HEK293 (cell line): ENCODE results near the gene PAX9.

ENCODE experiments used
- CTCF ChIA-PET: fragments of 350-600 bp; formaldehyde crosslinking; extraction: SDS; loops from one replicate; lab custom pipeline; 2021; ENCODE audit warnings: antibody characterized with exemption; lab: Yijun Ruan, JAX
- POLR2A ChIA-PET: fragments of 300-600 bp; formaldehyde crosslinking; extraction: SDS; loops from one replicate; lab custom pipeline; 2020; ENCODE audit warnings: antibody characterized with exemption, inconsistent platforms; lab: Yijun Ruan, JAX
- H3K27ac ChIP-seq: fragments of 200-500 bp; sonication (Bioruptor generic); 2 replicates; pipeline ENCODE4 v1.5.1; 2014; ENCODE audit warnings: low read depth, low read length, control low read depth, inconsistent platforms; ENCODE audit errors: extremely low read depth
- H3K36me3 ChIP-seq, 2 experiments: fragments of 200-500 bp in 1 of 2; sonication (Bioruptor generic) in 1 of 2; 1 replicate in 1 of 2; 2 replicates in 1 of 2; pipeline ENCODE4 v1.5.1; 2014 to 2017; ENCODE audit warnings: inconsistent platforms in 2 of 2, low read length in 2 of 2; ENCODE audit not compliant: control insufficient read depth in 2 of 2, insufficient read depth in 1 of 2
- H3K4me1 ChIP-seq: fragments of 200-500 bp; sonication (Bioruptor generic); 2 replicates; pipeline ENCODE4 v1.5.1; 2014; ENCODE audit warnings: mild to moderate bottlenecking, low read length, inconsistent platforms; ENCODE audit not compliant: control insufficient read depth, insufficient read depth
- H3K4me3 ChIP-seq: 2 replicates; pipeline ENCODE4 v1.5.1; 2011; ENCODE audit warnings: low read depth, mild to moderate bottlenecking, control low read depth, low read length, moderate library complexity
- H3K9me3 ChIP-seq: fragments of 200-500 bp; sonication (Bioruptor generic); 2 replicates; pipeline ENCODE4 v1.5.1; 2014; ENCODE audit warnings: low read depth, low read length, inconsistent platforms; ENCODE audit not compliant: control insufficient read depth, insufficient read depth
- BCL11A ChIP-seq: fragments of 450-650 bp; formaldehyde crosslinking; IDR thresholded peaks from 2 replicates; pipeline ENCODE4 v1.5.1; 2016; ENCODE audit warnings: low read depth, missing biosample characterization, missing genetic modification characterization
- FEZF1 ChIP-seq: fragments of 450-650 bp; formaldehyde crosslinking; IDR thresholded peaks from 2 replicates; pipeline ENCODE4 v1.5.1; 2016; ENCODE audit warnings: missing biosample characterization, missing genetic modification characterization
- HOXD13 ChIP-seq: sonication (generic); formaldehyde crosslinking; IDR thresholded peaks from 2 replicates; pipeline ENCODE4 v1.8.0; 2022; ENCODE audit warnings: missing genetic modification reagents, borderline replicate concordance
- KLF10 ChIP-seq: fragments of 450-650 bp; IDR thresholded peaks from 2 replicates; pipeline ENCODE4 v1.5.1; 2018; ENCODE audit warnings: missing biosample characterization, mild to moderate bottlenecking, missing genetic modification characterization
- OSR2 ChIP-seq: fragments of 450-650 bp; formaldehyde crosslinking; IDR thresholded peaks from 2 replicates; pipeline ENCODE4 v1.5.1; 2016; ENCODE audit warnings: missing biosample characterization, missing genetic modification characterization
- PRDM1 ChIP-seq: fragments of 450-650 bp; formaldehyde crosslinking; IDR thresholded peaks from 2 replicates; pipeline ENCODE4; 2016; ENCODE audit warnings: missing biosample characterization, missing genetic modification characterization
- SP7 ChIP-seq: fragments of 450-650 bp; formaldehyde crosslinking; IDR thresholded peaks from 2 replicates; pipeline ENCODE4 v1.5.1; 2016; ENCODE audit warnings: missing biosample characterization, missing genetic modification characterization
- WT1 ChIP-seq: fragments of 450-650 bp; formaldehyde crosslinking; IDR thresholded peaks from 2 replicates; pipeline ENCODE4 v1.5.1; 2016; ENCODE audit warnings: missing biosample characterization, missing genetic modification characterization
- ZBTB17 ChIP-seq: fragments of 450-650 bp; formaldehyde crosslinking; IDR thresholded peaks from 2 replicates; pipeline ENCODE4 v1.5.1; 2016; ENCODE audit warnings: missing biosample characterization, missing genetic modification characterization
- ZBTB7A ChIP-seq: fragments of 450-650 bp; formaldehyde crosslinking; IDR thresholded peaks from 2 replicates; pipeline ENCODE4 v1.5.1; 2016; ENCODE audit warnings: low read depth, missing biosample characterization, missing genetic modification characterization
- ZNF132 ChIP-seq: fragments of 450-650 bp; formaldehyde crosslinking; IDR thresholded peaks from 2 replicates; pipeline ENCODE4 v1.5.1; 2017; ENCODE audit warnings: missing biosample characterization, missing genetic modification characterization, borderline replicate concordance
- ZNF140 ChIP-seq: fragments of 450-650 bp; formaldehyde crosslinking; IDR thresholded peaks from 2 replicates; pipeline ENCODE4 v1.5.1; 2016; ENCODE audit warnings: missing biosample characterization, missing genetic modification characterization
- ZNF157 ChIP-seq: fragments of 450-650 bp; formaldehyde crosslinking; IDR thresholded peaks from 2 replicates; pipeline ENCODE4 v1.5.1; 2016; ENCODE audit warnings: missing biosample characterization, missing genetic modification characterization
- ZNF214 ChIP-seq: fragments of 450-650 bp; formaldehyde crosslinking; IDR thresholded peaks from 2 replicates; pipeline ENCODE4 v1.5.1; 2017; ENCODE audit warnings: missing biosample characterization, mild to moderate bottlenecking, missing genetic modification characterization, borderline replicate concordance
- ZNF223 ChIP-seq: fragments of 450-650 bp; formaldehyde crosslinking; IDR thresholded peaks from 2 replicates; pipeline ENCODE4 v1.5.1; 2016; ENCODE audit warnings: missing biosample characterization, missing genetic modification characterization
- ZNF335 ChIP-seq: fragments of 450-650 bp; formaldehyde crosslinking; conservative IDR thresholded peaks from 2 replicates; pipeline ENCODE4 v1.5.1; 2016; ENCODE audit warnings: missing biosample characterization, missing genetic modification characterization
- ZNF416 ChIP-seq: fragments of 450-650 bp; formaldehyde crosslinking; IDR thresholded peaks from 2 replicates; pipeline ENCODE4 v1.5.1; 2016; ENCODE audit warnings: missing biosample characterization, missing genetic modification characterization
- ZNF658 ChIP-seq: fragments of 450-650 bp; formaldehyde crosslinking; IDR thresholded peaks from 2 replicates; pipeline ENCODE4; 2016; ENCODE audit warnings: missing biosample characterization, missing genetic modification characterization
- ZNF768 ChIP-seq: fragments of 450-650 bp; formaldehyde crosslinking; IDR thresholded peaks from 2 replicates; pipeline ENCODE4 v1.5.1; 2018; ENCODE audit warnings: missing biosample characterization, mild to moderate bottlenecking, missing genetic modification characterization
- ZNF843 ChIP-seq: fragments of 450-650 bp; formaldehyde crosslinking; IDR thresholded peaks from 2 replicates; pipeline ENCODE4 v1.5.1; 2016; ENCODE audit warnings: missing biosample characterization, missing genetic modification characterization
- ZSCAN23 ChIP-seq: fragments of 450-650 bp; formaldehyde crosslinking; IDR thresholded peaks from 2 replicates; pipeline ENCODE4 v1.5.1; 2016; ENCODE audit warnings: missing biosample characterization, missing genetic modification characterization
- TF ChIP-seq, protein P1 (sequence below): fragments of 450-650 bp; formaldehyde crosslinking; IDR thresholded peaks from 2 replicates; pipeline ENCODE4 v1.5.1; 2017; ENCODE audit warnings: missing biosample characterization, mild to moderate bottlenecking, missing genetic modification characterization, moderate library complexity
- TF ChIP-seq, protein P2 (sequence below): fragments of 450-650 bp; formaldehyde crosslinking; IDR thresholded peaks from 2 replicates; pipeline ENCODE4 v1.5.1; 2017; ENCODE audit warnings: missing biosample characterization, missing genetic modification characterization
- TF ChIP-seq, protein P3 (sequence below): fragments of 450-650 bp; formaldehyde crosslinking; IDR thresholded peaks from 2 replicates; pipeline ENCODE4 v1.5.1; 2016; ENCODE audit warnings: missing biosample characterization, missing genetic modification characterization
- TF ChIP-seq, protein P4 (sequence below): fragments of 450-650 bp; IDR thresholded peaks from 2 replicates; pipeline ENCODE4 v1.5.1; 2018; ENCODE audit warnings: missing biosample characterization, missing genetic modification characterization
- TF ChIP-seq, protein P5 (sequence below): fragments of 450-650 bp; IDR thresholded peaks from 2 replicates; pipeline ENCODE4 v1.5.1; 2018; ENCODE audit warnings: missing biosample characterization, mild to moderate bottlenecking, missing genetic modification characterization
- TF ChIP-seq, protein P6 (sequence below): fragments of 450-650 bp; formaldehyde crosslinking; IDR thresholded peaks from 2 replicates; pipeline ENCODE4 v1.5.1; 2017; ENCODE audit warnings: missing biosample characterization, missing genetic modification characterization
- TF ChIP-seq, protein P7 (sequence below): fragments of 450-650 bp; formaldehyde crosslinking; IDR thresholded peaks from 2 replicates; pipeline ENCODE4 v1.5.1; 2016; ENCODE audit warnings: missing biosample characterization, missing genetic modification characterization

PAX9 gene

DNA sequence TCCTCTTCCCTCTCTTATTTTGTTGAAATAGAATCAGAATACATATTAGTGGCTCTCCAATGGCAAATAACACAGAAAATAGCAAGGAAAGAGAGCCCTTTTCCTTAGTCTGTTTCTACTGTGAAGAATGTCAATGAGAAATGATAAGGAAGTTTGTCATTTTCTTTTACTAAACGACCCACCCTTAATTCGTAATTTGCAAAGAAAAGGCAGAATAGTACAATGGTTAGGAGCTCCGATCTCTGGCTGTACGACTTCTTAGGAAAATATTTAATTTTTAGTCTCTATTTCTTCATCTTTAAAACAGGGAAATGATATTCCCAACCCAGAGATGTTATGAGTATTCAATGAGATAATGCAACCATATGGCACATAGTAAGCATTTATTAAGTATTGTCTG, 6.0 kb downstream of the PAX9 start (continued):
- TF ChIP-seq ZNF658 (tag by site-specific recombination) (no peak), HOXD13 (CRISPR knock-in tag) (no peak), ZBTB7A (tag by site-specific recombination) (no peak), KLF10 (tag by site-specific recombination) (no peak), ZNF768 (tag by site-specific recombination) (no peak), ZNF140 (no peak)

DNA sequence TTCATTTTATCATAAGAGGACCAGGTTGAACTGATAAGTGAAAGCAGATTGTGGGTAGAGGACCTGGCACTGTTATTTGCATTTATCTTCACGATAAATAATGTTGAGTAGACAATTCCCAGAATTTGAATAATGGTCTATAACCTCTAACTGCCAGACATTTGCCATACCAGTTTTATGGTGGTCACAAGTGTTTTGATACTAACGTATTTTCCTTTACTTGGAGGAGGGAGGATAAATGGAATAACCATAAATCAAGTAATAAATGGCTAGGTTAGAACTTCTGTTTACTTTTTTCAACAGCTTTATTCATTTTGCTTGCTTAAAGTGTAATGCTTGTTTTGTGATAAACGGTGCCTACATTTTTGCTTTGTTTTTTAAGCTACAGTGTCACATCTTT, 9.5 kb downstream of the PAX9 start:
- H3K4me3 ChIP-seq: no peak overlapping the region
- no peak overlapping the region for H3K27ac ChIP-seq
- no peaks in the 10 kb centered on the region for H3K9me3 ChIP-seq
- POLR2A ChIA-PET: no interaction called here
- peaks cover under 1 to 14% of the 10 kb centered on the region in 2 experiments for H3K36me3 ChIP-seq
- CTCF ChIA-PET: interaction anchor here (0.6 to 1.2 kb wide), 2 partner anchors 15 to 53 kb away, joined by 3 to 4 read pairs; no protein-coding TSS in a partner anchor
- H3K4me1 ChIP-seq: peaks cover 9% of the 10 kb centered on the region
- TF ChIP-seq ZNF132 (tag by site-specific recombination): no peak
- peak; percentile 70 for TF ChIP-seq ZNF843 (tag by site-specific recombination)
- TF ChIP-seq OSR2 (tag by site-specific recombination): peak; percentile 78
- TF ChIP-seq, protein P1, sequence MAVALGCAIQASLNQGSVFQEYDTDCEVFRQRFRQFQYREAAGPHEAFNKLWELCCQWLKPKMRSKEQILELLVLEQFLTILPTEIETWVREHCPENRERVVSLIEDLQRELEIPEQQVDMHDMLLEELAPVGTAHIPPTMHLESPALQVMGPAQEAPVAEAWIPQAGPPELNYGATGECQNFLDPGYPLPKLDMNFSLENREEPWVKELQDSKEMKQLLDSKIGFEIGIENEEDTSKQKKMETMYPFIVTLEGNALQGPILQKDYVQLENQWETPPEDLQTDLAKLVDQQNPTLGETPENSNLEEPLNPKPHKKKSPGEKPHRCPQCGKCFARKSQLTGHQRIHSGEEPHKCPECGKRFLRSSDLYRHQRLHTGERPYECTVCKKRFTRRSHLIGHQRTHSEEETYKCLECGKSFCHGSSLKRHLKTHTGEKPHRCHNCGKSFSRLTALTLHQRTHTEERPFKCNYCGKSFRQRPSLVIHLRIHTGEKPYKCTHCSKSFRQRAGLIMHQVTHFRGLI (tag by site-specific recombination): no peak
- TF ChIP-seq ZSCAN23 (tag by site-specific recombination): no peak
- TF ChIP-seq, protein P2, sequence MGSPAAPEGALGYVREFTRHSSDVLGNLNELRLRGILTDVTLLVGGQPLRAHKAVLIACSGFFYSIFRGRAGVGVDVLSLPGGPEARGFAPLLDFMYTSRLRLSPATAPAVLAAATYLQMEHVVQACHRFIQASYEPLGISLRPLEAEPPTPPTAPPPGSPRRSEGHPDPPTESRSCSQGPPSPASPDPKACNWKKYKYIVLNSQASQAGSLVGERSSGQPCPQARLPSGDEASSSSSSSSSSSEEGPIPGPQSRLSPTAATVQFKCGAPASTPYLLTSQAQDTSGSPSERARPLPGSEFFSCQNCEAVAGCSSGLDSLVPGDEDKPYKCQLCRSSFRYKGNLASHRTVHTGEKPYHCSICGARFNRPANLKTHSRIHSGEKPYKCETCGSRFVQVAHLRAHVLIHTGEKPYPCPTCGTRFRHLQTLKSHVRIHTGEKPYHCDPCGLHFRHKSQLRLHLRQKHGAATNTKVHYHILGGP (tag by site-specific recombination): peak; percentile 50; the same call in 1 of the 2 replicates
- no peak for TF ChIP-seq PRDM1
- TF ChIP-seq FEZF1 (tag by site-specific recombination): peak; percentile 7; the same call in 1 of the 2 replicates
- TF ChIP-seq ZBTB17: peak; percentile 54
- TF ChIP-seq, protein P3, sequence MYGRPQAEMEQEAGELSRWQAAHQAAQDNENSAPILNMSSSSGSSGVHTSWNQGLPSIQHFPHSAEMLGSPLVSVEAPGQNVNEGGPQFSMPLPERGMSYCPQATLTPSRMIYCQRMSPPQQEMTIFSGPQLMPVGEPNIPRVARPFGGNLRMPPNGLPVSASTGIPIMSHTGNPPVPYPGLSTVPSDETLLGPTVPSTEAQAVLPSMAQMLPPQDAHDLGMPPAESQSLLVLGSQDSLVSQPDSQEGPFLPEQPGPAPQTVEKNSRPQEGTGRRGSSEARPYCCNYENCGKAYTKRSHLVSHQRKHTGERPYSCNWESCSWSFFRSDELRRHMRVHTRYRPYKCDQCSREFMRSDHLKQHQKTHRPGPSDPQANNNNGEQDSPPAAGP: no peak
- peak; percentile 97 for TF ChIP-seq WT1
- TF ChIP-seq, protein P4, sequence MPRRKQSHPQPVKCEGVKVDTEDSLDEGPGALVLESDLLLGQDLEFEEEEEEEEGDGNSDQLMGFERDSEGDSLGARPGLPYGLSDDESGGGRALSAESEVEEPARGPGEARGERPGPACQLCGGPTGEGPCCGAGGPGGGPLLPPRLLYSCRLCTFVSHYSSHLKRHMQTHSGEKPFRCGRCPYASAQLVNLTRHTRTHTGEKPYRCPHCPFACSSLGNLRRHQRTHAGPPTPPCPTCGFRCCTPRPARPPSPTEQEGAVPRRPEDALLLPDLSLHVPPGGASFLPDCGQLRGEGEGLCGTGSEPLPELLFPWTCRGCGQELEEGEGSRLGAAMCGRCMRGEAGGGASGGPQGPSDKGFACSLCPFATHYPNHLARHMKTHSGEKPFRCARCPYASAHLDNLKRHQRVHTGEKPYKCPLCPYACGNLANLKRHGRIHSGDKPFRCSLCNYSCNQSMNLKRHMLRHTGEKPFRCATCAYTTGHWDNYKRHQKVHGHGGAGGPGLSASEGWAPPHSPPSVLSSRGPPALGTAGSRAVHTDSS (tag by site-specific recombination): no peak
- no peak for TF ChIP-seq ZNF223 (tag by site-specific recombination)
- TF ChIP-seq, protein P5, sequence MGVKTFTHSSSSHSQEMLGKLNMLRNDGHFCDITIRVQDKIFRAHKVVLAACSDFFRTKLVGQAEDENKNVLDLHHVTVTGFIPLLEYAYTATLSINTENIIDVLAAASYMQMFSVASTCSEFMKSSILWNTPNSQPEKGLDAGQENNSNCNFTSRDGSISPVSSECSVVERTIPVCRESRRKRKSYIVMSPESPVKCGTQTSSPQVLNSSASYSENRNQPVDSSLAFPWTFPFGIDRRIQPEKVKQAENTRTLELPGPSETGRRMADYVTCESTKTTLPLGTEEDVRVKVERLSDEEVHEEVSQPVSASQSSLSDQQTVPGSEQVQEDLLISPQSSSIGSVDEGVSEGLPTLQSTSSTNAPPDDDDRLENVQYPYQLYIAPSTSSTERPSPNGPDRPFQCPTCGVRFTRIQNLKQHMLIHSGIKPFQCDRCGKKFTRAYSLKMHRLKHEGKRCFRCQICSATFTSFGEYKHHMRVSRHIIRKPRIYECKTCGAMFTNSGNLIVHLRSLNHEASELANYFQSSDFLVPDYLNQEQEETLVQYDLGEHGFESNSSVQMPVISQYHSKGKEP: 0 out of 2 replicates have a peak, but pooled peaks have one; percentile 4
- no peak for TF ChIP-seq ZNF157 (tag by site-specific recombination)
- no peak for TF ChIP-seq ZNF214 (tag by site-specific recombination)
- TF ChIP-seq ZNF335 (tag by site-specific recombination): no peak
- TF ChIP-seq ZNF416 (tag by site-specific recombination): no peak
- TF ChIP-seq, protein P6, sequence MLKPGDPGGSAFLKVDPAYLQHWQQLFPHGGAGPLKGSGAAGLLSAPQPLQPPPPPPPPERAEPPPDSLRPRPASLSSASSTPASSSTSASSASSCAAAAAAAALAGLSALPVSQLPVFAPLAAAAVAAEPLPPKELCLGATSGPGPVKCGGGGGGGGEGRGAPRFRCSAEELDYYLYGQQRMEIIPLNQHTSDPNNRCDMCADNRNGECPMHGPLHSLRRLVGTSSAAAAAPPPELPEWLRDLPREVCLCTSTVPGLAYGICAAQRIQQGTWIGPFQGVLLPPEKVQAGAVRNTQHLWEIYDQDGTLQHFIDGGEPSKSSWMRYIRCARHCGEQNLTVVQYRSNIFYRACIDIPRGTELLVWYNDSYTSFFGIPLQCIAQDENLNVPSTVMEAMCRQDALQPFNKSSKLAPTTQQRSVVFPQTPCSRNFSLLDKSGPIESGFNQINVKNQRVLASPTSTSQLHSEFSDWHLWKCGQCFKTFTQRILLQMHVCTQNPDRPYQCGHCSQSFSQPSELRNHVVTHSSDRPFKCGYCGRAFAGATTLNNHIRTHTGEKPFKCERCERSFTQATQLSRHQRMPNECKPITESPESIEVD (tag by site-specific recombination): peak; percentile 95
- TF ChIP-seq SP7: peak; percentile 56; the same call in 1 of the 2 replicates
- 0 out of 2 replicates have a peak, but pooled peaks have one; percentile 51 for TF ChIP-seq BCL11A
- TF ChIP-seq, protein P7, sequence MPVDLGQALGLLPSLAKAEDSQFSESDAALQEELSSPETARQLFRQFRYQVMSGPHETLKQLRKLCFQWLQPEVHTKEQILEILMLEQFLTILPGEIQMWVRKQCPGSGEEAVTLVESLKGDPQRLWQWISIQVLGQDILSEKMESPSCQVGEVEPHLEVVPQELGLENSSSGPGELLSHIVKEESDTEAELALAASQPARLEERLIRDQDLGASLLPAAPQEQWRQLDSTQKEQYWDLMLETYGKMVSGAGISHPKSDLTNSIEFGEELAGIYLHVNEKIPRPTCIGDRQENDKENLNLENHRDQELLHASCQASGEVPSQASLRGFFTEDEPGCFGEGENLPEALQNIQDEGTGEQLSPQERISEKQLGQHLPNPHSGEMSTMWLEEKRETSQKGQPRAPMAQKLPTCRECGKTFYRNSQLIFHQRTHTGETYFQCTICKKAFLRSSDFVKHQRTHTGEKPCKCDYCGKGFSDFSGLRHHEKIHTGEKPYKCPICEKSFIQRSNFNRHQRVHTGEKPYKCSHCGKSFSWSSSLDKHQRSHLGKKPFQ: 0 out of 2 replicates have a peak, but pooled peaks have one; percentile 24
